ENCODE data around the gene CXCR6.
A peak's percentile ranks its signal among the peaks of the same experiment; 100 is the strongest.
"Not testable (repeated sequence)": the region's sequence is repeated elsewhere in the genome, so short reads cannot be mapped to it uniquely, and the experiment has no call there.

Gene CXCR6

GRCh38 chr3:45992133-45992729 lies 49.0 kb downstream of the CXCR6 start:
- no peak for DNase-seq

- DNase-seq = no peak
Measured at GRCh38 chr3:45992821-45993221, 49.6 kb downstream of the CXCR6 start.

- no peak for DNase-seq
Measured at GRCh38 chr3:45993421-45994027, 50.3 kb downstream of the CXCR6 start.

GRCh38 chr3:45994419-45995235 lies 51.4 kb downstream of the CXCR6 start:
- DNase-seq = no peak

- DNase-seq = peak; percentile 68
Measured at GRCh38 chr3:45995236-45996192, 52.2 kb downstream of the CXCR6 start, which contains the start of gene FYCO1. Gene FYCO1, minus strand, starts transcription at chr3:45995824. Its CDS starts 10,914 bp downstream, at chr3:45984910.

GRCh38 chr3:45997499-45997898 lies 54.2 kb downstream of the CXCR6 start:
- not testable (repeated sequence) for DNase-seq

- DNase-seq = no peak
Measured at GRCh38 chr3:45997942-45998341, 54.7 kb downstream of the CXCR6 start.
